Vagina (tissue), 2 donors: ENCODE results near the gene PTPRD. TPM values are rescaled to one million over a fixed set of nuclear protein-coding genes. Genes with fewer than 3 reads are reported as not detected.

Experiments used
- DNase-seq, 2 donors: peaks; one replicate each; pipeline ENCODE4 v3.0.0-alpha.2; 2017; ENCODE audit errors: extremely low spot score in 2 of 2
- H3K27ac ChIP-seq: fragments of 200-600 bp; sonication (generic); one replicate; pipeline ENCODE4 v1.5.1; 2019
- H3K27me3 ChIP-seq: fragments of 200-600 bp; sonication (generic); one replicate; pipeline ENCODE4 v1.5.1; 2019
- H3K36me3 ChIP-seq, 2 donors: fragments of 200-600 bp; sonication (generic); one replicate each; pipeline ENCODE4 v1.5.1; 2017 to 2019
- H3K4me1 ChIP-seq: fragments of 200-600 bp; sonication (generic); one replicate; pipeline ENCODE4 v1.5.1; 2019
- H3K4me3 ChIP-seq, 2 donors: fragments of 200-600 bp; sonication (generic); 1 replicate in 1 of 2; 2 replicates in 1 of 2; pipeline ENCODE4 v1.5.1; 2016 to 2019
- H3K9me3 ChIP-seq: fragments of 200-600 bp; sonication (generic); one replicate; pipeline ENCODE4 v1.5.1; 2019
- POLR2A ChIP-seq, 2 donors: fragments of 450-650 bp; IDR thresholded peaks; one replicate each; pipeline ENCODE4 v1.6.1; 2017; ENCODE audit warnings: antibody characterized with exemption in 2 of 2, mild to moderate bottlenecking in 2 of 2, moderate library complexity in 2 of 2
- POLR2AphosphoS5 ChIP-seq, 2 donors: sonication (generic); formaldehyde crosslinking; IDR thresholded peaks; one replicate each; pipeline ENCODE4 v1.9.0; 2017; ENCODE audit warnings: antibody characterized with exemption in 2 of 2, mild to moderate bottlenecking in 2 of 2, low read depth in 1 of 2; ENCODE audit not compliant: insufficient read depth in 1 of 2
- intact Hi-C: fragments of 100-400 bp; cut with DNase I; formaldehyde crosslinking; loops from one replicate; pipeline ENCODE4 v1.15.1; 2023
- total RNA-seq: library from RNA; depleted of rRNA; stranded (reverse); fragments of >200 nt; gene quantifications from one replicate; pipeline ENCODE4 v1.2.3, GENCODE V29; 2016
- TF ChIP-seq, protein P1 (sequence below), 3 experiments: fragments of 450-650 bp in 2 of 3; fragments of 200-600 bp in 1 of 3; sonication (generic) in 1 of 3; IDR thresholded peaks; one replicate each; pipeline ENCODE4 v1.5.1; 2017 to 2019; ENCODE audit warnings: antibody characterized with exemption in 3 of 3, mild to moderate bottlenecking in 2 of 3, moderate library complexity in 2 of 3

The PTPRD gene
- total RNA-seq, 1 donor from 2014 or later, result 10.3 TPM

DNA sequence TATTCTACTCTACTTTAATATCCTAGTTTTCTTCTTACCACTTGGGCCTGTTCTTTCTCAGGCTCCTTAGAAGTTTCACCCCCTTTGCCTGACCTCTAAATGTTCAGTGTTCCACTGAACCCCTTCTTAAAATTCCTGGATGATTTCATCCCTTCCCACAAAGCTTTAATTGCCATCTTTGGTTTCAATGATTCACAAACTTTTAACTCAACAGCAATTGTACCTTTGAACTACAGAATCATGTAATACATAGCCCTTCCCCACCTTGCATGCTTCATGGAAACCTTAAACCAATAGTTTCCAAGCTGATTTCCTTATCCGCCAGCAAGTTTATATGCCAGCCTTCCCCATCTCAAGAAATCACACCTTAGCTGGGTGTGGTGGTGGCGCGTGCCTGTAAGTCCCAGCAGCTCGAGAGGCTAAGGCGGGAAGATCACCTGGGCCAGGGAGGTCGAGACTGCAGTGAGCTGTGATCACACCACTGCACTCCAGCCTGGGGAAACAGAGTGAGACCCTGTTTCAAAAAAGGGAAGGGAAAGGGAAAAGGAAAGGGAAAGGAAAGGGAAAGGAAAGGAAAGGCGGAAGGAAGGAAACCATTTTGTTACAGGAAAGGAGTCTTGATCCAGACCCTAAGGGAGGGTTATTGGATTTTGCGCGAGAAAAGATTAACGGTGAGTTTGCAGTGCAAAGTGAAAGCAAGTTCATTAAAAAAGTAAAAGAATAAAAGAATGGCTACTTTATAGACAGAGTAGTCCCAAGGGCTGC is 1789.5 kb downstream of the PTPRD start:
- H3K27ac ChIP-seq, result no peak overlapping the region
- no peaks in the 10 kb centered on the region for H3K27me3 ChIP-seq
- intact Hi-C loops, result no loop called here
- no peak for TF ChIP-seq POLR2AphosphoS5 (IDR thresholded peaks at IDR 0.05; ENCODE audit: insufficient read depth in 1 of 2, low read depth in 1 of 2)
- TF ChIP-seq, protein P1, sequence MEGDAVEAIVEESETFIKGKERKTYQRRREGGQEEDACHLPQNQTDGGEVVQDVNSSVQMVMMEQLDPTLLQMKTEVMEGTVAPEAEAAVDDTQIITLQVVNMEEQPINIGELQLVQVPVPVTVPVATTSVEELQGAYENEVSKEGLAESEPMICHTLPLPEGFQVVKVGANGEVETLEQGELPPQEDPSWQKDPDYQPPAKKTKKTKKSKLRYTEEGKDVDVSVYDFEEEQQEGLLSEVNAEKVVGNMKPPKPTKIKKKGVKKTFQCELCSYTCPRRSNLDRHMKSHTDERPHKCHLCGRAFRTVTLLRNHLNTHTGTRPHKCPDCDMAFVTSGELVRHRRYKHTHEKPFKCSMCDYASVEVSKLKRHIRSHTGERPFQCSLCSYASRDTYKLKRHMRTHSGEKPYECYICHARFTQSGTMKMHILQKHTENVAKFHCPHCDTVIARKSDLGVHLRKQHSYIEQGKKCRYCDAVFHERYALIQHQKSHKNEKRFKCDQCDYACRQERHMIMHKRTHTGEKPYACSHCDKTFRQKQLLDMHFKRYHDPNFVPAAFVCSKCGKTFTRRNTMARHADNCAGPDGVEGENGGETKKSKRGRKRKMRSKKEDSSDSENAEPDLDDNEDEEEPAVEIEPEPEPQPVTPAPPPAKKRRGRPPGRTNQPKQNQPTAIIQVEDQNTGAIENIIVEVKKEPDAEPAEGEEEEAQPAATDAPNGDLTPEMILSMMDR (IDR thresholded peaks at IDR 0.05), result no peak
- TF ChIP-seq POLR2A (IDR thresholded peaks at IDR 0.05), result no peak
- DNase-seq, result no peak
- no peaks in the 10 kb centered on the region for H3K36me3 ChIP-seq
- H3K4me1 ChIP-seq, result no peaks in the 10 kb centered on the region
- H3K4me3 ChIP-seq, result no peak overlapping the region
- no peaks in the 10 kb centered on the region for H3K9me3 ChIP-seq

DNA sequence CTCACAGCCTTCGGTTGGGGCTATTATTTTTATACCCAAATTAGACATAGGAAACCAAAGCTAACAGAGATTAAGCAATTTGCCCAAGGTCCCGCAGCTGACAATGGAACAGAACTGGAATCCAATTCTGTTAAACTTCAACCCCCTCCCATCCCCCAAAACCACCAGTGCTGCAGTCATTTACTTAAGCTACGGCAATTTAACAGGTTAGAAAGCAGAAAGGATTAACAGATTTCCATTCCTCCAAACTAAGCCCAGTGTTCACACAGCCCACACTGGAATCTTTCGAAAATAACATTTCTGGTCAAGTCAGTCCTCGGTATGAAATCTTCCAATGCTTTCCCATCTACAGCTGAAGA is 1790.2 kb downstream of the PTPRD start:
- Histone ChIP-seq H3K4me3 (no peak overlapping the region), H3K9me3 (no peaks in the 10 kb centered on the region), H3K27ac (no peak overlapping the region), H3K27me3 (no peaks in the 10 kb centered on the region), H3K36me3 (no peaks in the 10 kb centered on the region), H3K4me1 (no peaks in the 10 kb centered on the region)
- DNase-seq, result no peak
- intact Hi-C loops, result no loop called here
- TF ChIP-seq, protein P1 (IDR thresholded peaks at IDR 0.05), result no peak
- TF ChIP-seq POLR2A (IDR thresholded peaks at IDR 0.05) (no peak), POLR2AphosphoS5 (IDR thresholded peaks at IDR 0.05; ENCODE audit: insufficient read depth in 1 of 2, low read depth in 1 of 2) (no peak)

DNA sequence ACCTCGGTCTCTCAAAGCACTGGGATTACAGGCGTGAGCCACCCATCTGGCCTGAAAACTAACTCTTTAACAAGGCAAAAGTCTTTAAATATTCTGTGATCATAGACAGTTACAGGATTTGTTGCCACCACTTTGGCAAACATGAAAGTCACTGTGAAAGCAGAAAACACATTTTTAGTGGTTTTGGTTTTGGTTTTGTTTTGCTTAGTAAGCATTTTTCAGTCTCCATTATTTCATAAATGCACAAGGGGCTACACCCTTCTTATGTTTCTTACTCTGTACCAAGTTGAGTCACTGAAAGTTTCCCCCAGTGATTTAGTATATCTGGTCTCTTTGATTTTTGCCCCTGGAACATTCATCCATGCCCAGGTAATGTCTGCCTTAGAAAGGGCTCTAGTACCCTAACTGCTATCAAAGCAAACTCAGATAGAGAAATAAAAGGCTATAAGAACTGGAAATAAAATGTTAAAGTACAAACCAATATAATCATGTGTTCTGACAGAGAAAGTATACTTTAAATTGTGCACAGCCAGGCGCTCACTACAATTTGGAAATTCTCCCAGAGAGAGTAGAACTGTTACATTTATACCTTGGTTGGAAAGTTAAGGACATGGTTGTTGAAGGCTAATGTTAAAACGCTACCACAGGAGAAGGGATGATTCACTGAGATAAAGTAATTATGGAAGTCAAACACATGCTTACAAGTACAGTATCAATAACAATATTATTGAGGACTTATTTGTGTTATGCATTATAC is 1790.7 kb downstream of the PTPRD start:
- TF ChIP-seq, protein P1 (IDR thresholded peaks at IDR 0.05), result no peak
- TF ChIP-seq POLR2AphosphoS5 (IDR thresholded peaks at IDR 0.05; ENCODE audit: insufficient read depth in 1 of 2, low read depth in 1 of 2), result no peak
- no peak for TF ChIP-seq POLR2A (IDR thresholded peaks at IDR 0.05)
- Histone ChIP-seq H3K27me3 (no peaks in the 10 kb centered on the region), H3K27ac (no peak overlapping the region), H3K36me3 (no peaks in the 10 kb centered on the region), H3K4me1 (no peaks in the 10 kb centered on the region), H3K9me3 (no peaks in the 10 kb centered on the region), H3K4me3 (no peak overlapping the region)
- intact Hi-C loops, result no loop called here
- DNase-seq, result no peak

DNA sequence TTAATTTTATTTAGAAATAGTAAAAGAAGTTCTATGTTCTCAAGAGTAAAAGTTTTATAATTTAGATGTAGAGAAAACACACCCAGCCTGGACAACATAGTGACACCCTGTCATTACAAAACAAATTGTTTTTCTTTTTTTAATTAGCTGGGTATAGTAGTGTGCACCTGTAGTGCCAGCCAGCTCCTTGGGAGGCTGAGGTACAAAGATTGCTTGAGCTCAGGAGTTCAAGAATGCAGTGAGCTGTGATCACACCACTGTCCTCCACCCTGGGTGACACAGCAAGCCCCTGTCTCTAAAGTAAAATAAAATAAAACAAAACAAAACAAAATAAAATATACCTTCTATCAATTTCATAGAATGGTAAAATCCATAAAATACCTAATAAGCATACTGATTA is 1795.5 kb downstream of the PTPRD start:
- intact Hi-C loops, result no loop called here
- TF ChIP-seq POLR2AphosphoS5 (IDR thresholded peaks at IDR 0.05; ENCODE audit: insufficient read depth in 1 of 2, low read depth in 1 of 2), result no peak
- TF ChIP-seq, protein P1 (IDR thresholded peaks at IDR 0.05), result no peak
- no peak for TF ChIP-seq POLR2A (IDR thresholded peaks at IDR 0.05)
- Histone ChIP-seq H3K27me3 (no peaks in the 10 kb centered on the region), H3K36me3 (no peaks in the 10 kb centered on the region), H3K4me3 (no peak overlapping the region), H3K27ac (no peak overlapping the region), H3K4me1 (no peaks in the 10 kb centered on the region), H3K9me3 (no peaks in the 10 kb centered on the region)
- no peak for DNase-seq

DNA sequence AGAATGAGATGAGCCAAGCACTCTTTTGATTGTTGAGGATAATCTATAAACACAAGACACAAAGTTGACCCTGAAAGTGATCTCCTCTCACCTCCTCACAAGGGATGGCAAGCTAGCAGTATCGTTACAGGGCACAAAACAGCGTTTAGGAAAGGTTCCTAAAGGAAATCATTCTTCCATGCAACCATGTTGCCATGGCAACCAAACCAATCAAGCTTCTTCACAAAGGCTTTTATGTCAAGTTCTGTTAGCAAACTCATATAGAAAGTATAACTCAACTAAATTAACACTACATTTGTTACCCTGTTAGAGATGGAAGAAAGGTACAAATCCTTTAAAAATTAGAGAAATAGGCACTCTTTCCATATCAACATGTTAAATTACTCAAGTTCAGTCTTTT is 1796.4 kb downstream of the PTPRD start:
- H3K4me3 ChIP-seq, result no peak overlapping the region
- no peaks in the 10 kb centered on the region for H3K9me3 ChIP-seq
- no peak for TF ChIP-seq POLR2A (IDR thresholded peaks at IDR 0.05)
- TF ChIP-seq, protein P1 (IDR thresholded peaks at IDR 0.05), result no peak
- no peak overlapping the region for H3K27ac ChIP-seq
- no peaks in the 10 kb centered on the region for H3K36me3 ChIP-seq
- H3K4me1 ChIP-seq, result no peaks in the 10 kb centered on the region
- no peak for DNase-seq
- intact Hi-C loops, result no loop called here
- no peaks in the 10 kb centered on the region for H3K27me3 ChIP-seq
